Skeletal muscle tissue (tissue), 4 donors: ENCODE measurements around the gene NAA38. TPM values are rescaled to one million over a fixed set of nuclear protein-coding genes. Genes with fewer than 3 reads are reported as not detected.

Experiments
- H3K27ac ChIP-seq: one replicate; pipeline ENCODE4 v1.7.0; 2013; ENCODE audit warnings: mild to moderate bottlenecking, low read depth, low read length, inconsistent platforms
- H3K27me3 ChIP-seq, 3 donors: one replicate each; pipeline ENCODE4 v1.7.0; 2013; ENCODE audit warnings: low read length in 3 of 3; ENCODE audit not compliant: control insufficient read depth in 3 of 3, insufficient read depth in 3 of 3
- H3K36me3 ChIP-seq, 3 donors: one replicate each; pipeline ENCODE4 v1.7.0; 2013; ENCODE audit warnings: low read length in 3 of 3; ENCODE audit not compliant: control insufficient read depth in 3 of 3, insufficient read depth in 3 of 3
- H3K4me1 ChIP-seq, 3 donors: one replicate each; pipeline ENCODE4 v1.7.0; 2013; ENCODE audit warnings: low read length in 3 of 3, mild to moderate bottlenecking in 3 of 3; ENCODE audit not compliant: control insufficient read depth in 3 of 3, insufficient read depth in 3 of 3
- H3K4me3 ChIP-seq, 3 donors: one replicate each; pipeline ENCODE4 v1.7.0; 2013; ENCODE audit warnings: low read length in 3 of 3
- H3K9ac ChIP-seq, 3 donors: one replicate each; pipeline ENCODE4 v1.7.0; 2013; ENCODE audit warnings: low read length in 3 of 3, mild to moderate bottlenecking in 3 of 3, moderate library complexity in 2 of 3, low read depth in 1 of 3
- H3K9me3 ChIP-seq, 3 donors: one replicate each; pipeline ENCODE4 v1.7.0; 2013; ENCODE audit warnings: low read length in 3 of 3; ENCODE audit not compliant: control insufficient read depth in 3 of 3
- total RNA-seq: library from RNA; depleted of rRNA; stranded (reverse); fragments of >200 nt; gene quantifications from one replicate; pipeline ENCODE4 v1.2.3, GENCODE V29; 2014
- donor health status: Osteomylitis.

Gene NAA38
- total RNA-seq, 1 donor from 2014 or later: 50.1 TPM

GRCh38 chr17:7835814-7836595, 21.4 kb downstream of the NAA38 start:
- H3K4me3 ChIP-seq: peak overlapping the region; percentile 83 to 98 (median 97)
- H3K4me1 ChIP-seq: peaks cover 46 to 59% (median 49%) of the 10 kb centered on the region in 3 donors
- peak overlapping the region; percentile 96 to 100 (median 99) for H3K9ac ChIP-seq
- H3K36me3 ChIP-seq: peaks cover 0 to 4% (median 0%) of the 10 kb centered on the region in 3 donors
- H3K27ac ChIP-seq: peak overlapping the region; percentile 100
- H3K27me3 ChIP-seq: no peaks in the 10 kb centered on the region
- H3K9me3 ChIP-seq: no peaks in the 10 kb centered on the region

GRCh38 chr17:7834957-7835813, 22.2 kb downstream of the NAA38 start:
- Histone ChIP-seq H3K36me3 (peaks cover 0 to 4% (median 0%) of the 10 kb centered on the region in 3 donors), H3K4me3 (peak overlapping the region; percentile 83 to 98 (median 97)), H3K9ac (peak overlapping the region; percentile 96 to 100 (median 99)), H3K4me1 (peaks cover 38 to 51% (median 40%) of the 10 kb centered on the region in 3 donors), H3K27ac (peak overlapping the region; percentile 100), H3K27me3 (no peaks in the 10 kb centered on the region), H3K9me3 (no peaks in the 10 kb centered on the region)

- H3K27me3 ChIP-seq: no peaks in the 10 kb centered on the region
- no peaks in the 10 kb centered on the region for H3K9me3 ChIP-seq
- peaks cover 32 to 45% (median 34%) of the 10 kb centered on the region in 3 donors for H3K4me1 ChIP-seq
- H3K9ac ChIP-seq: peak overlapping the region; percentile 95 to 99 (median 97)
- H3K4me3 ChIP-seq: peak overlapping the region; percentile 83 to 97 (median 94)
- no peaks in the 10 kb centered on the region for H3K36me3 ChIP-seq
- H3K27ac ChIP-seq: peak overlapping the region; percentile 100
Measured at GRCh38 chr17:7834542-7834956, 22.8 kb downstream of the NAA38 start.

- Histone ChIP-seq H3K4me1 (peaks cover 26 to 39% (median 28%) of the 10 kb centered on the region in 3 donors), H3K27ac (peak within 1 kb of the TSS; percentile 100), H3K27me3 (no peaks in the 10 kb centered on the region), H3K9me3 (no peaks in the 10 kb centered on the region), H3K4me3 (peak within 1 kb of the TSS; percentile 83 to 97 (median 94)), H3K9ac (peak within 1 kb of the TSS; percentile 95 to 99 (median 97)), H3K36me3 (no peaks in the 10 kb centered on the region)
Measured at GRCh38 chr17:7833795-7834541, 23.4 kb downstream of the NAA38 start, which contains the start of gene KDM6B. KDM6B (plus strand) TSS chr17:7834217; CDS start chr17:7845555, 11,338 bp downstream.

- Histone ChIP-seq H3K4me3 (peak overlapping the region; percentile 83 to 97 (median 94)), H3K27me3 (no peaks in the 10 kb centered on the region), H3K36me3 (no peaks in the 10 kb centered on the region), H3K9ac (peak overlapping the region; percentile 34 to 97 (median 59)), H3K4me1 (peaks cover 20 to 32% (median 22%) of the 10 kb centered on the region in 3 donors), H3K27ac (peak overlapping the region; percentile 100), H3K9me3 (no peaks in the 10 kb centered on the region)
Measured at GRCh38 chr17:7833011-7833794, 24.2 kb downstream of the NAA38 start.

GRCh38 chr17:7832431-7832830, 24.9 kb downstream of the NAA38 start:
- no peak overlapping the region for H3K4me3 ChIP-seq
- no peak overlapping the region for H3K9ac ChIP-seq
- no peaks in the 10 kb centered on the region for H3K36me3 ChIP-seq
- H3K4me1 ChIP-seq: peaks cover 14 to 27% (median 17%) of the 10 kb centered on the region in 3 donors
- H3K9me3 ChIP-seq: no peaks in the 10 kb centered on the region
- no peak overlapping the region for H3K27ac ChIP-seq
- H3K27me3 ChIP-seq: no peaks in the 10 kb centered on the region

GRCh38 chr17:7831233-7831632, 26.1 kb downstream of the NAA38 start:
- Histone ChIP-seq H3K27ac (no peak overlapping the region), H3K36me3 (no peaks in the 10 kb centered on the region), H3K27me3 (no peaks in the 10 kb centered on the region), H3K9me3 (no peaks in the 10 kb centered on the region), H3K4me3 (no peak overlapping the region), H3K4me1 (peaks cover 5 to 16% (median 8%) of the 10 kb centered on the region in 3 donors), H3K9ac (peak overlapping the region in 1 of 3 donors; percentile 33)

- Histone ChIP-seq H3K27ac (no peak overlapping the region), H3K36me3 (no peaks in the 10 kb centered on the region), H3K9me3 (no peaks in the 10 kb centered on the region), H3K27me3 (no peaks in the 10 kb centered on the region), H3K9ac (no peak overlapping the region), H3K4me3 (no peak overlapping the region), H3K4me1 (peaks cover 5 to 16% (median 8%) of the 10 kb centered on the region in 3 donors)
Measured at GRCh38 chr17:7830616-7831015, 26.7 kb downstream of the NAA38 start.
